Measurements from ENCODE around the gene LRRC32. TPM values are rescaled to one million over a fixed set of nuclear protein-coding genes. Genes with fewer than 3 reads are reported as not detected.
"Not testable (repeated sequence)": the region's sequence is repeated elsewhere in the genome, so short reads cannot be mapped to it uniquely, and the experiment has no call there.

LRRC32 gene
- total RNA-seq, 2 donors from 2014 or later = 12.5 to 15.6 TPM

GRCh38 chr11:76609736-76610370 is 60.7 kb downstream of the LRRC32 start:
- intact Hi-C loops (cut with DNase I, micrococcal nuclease) = no loop called here
- DNase-seq (no peak), ATAC-seq (no peak)

GRCh38 chr11:76608879-76609460 is 61.6 kb downstream of the LRRC32 start:
- ATAC-seq; intact Hi-C loops (cut with DNase I, micrococcal nuclease); DNase-seq: not testable (repeated sequence)

- DNase-seq; ATAC-seq; intact Hi-C loops (cut with DNase I, micrococcal nuclease): not testable (repeated sequence)
These were observed 62.3 kb downstream of the LRRC32 start for GRCh38 chr11:76608228-76608627.

Other genes starting within 250 kb of the LRRC32 start
- gene EMSY, start 225.7 kb downstream of the LRRC32 start, total RNA-seq = 10 to 100 TPM; 19.5 to 19.6 TPM
- gene TSKU, start 112.6 kb upstream of the LRRC32 start, total RNA-seq = 10 to 100 TPM; 38.4 to 42.6 TPM
- 10 to 100 TPM; 38.9 to 55.5 TPM for gene ACER3, start 190.2 kb upstream of the LRRC32 start, total RNA-seq